Measurements from ENCODE around the gene YIPF6.
"Not testable (repeated sequence)": the region's sequence is repeated elsewhere in the genome, so short reads cannot be mapped to it uniquely, and the experiment has no call there.

YIPF6 gene, protein sequence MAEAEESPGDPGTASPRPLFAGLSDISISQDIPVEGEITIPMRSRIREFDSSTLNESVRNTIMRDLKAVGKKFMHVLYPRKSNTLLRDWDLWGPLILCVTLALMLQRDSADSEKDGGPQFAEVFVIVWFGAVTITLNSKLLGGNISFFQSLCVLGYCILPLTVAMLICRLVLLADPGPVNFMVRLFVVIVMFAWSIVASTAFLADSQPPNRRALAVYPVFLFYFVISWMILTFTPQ

DNA sequence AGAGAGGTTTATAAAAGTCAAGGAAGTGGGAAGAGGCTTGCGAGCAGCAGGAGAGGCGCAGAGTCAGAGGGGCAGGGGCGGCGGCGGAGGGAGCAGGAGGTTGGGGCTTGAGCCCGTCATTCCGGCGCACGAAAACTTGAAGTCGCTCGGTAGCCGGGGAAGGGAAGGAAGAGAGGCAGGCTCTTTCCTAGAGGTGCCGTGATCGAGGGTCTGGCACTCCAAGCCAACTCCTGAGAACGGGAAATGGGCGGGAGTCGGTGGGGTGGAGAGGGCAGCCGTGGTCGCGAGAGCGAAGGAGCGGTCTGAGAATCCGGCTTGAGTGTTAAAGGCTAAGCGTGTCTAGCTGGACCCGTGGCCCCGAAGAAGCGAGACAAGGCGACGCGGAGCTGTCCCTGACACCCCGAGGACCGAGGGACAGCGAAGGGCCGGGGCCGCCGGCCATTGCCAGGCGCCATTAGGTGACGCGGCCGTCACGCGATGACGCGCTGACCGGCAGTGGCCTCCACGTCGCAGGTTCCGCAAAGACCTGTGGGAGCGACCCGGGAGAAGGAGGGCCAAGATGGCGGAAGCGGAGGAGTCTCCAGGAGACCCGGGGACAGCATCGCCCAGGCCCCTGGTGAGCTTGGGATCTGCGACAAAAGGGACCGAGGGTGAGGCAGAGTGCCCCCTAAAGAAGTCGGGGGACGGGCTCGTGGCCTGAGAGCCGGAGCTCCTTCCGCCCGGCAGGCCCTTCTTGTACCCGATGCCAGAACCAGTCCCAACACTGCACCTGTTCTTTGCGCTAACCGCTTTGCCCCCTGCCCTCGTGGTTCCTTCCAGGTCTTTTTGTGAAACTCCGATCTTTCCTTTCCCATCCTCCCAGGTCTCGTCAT is at the start of gene YIPF6:
Gene YIPF6, plus strand, starts transcription at position 544 of the 872 bp plus-strand sequence. Its CDS starts 16 bp downstream, at position 560.
- DNase-seq (ENCODE audit: low read depth), result peak; percentile 26

DNA sequence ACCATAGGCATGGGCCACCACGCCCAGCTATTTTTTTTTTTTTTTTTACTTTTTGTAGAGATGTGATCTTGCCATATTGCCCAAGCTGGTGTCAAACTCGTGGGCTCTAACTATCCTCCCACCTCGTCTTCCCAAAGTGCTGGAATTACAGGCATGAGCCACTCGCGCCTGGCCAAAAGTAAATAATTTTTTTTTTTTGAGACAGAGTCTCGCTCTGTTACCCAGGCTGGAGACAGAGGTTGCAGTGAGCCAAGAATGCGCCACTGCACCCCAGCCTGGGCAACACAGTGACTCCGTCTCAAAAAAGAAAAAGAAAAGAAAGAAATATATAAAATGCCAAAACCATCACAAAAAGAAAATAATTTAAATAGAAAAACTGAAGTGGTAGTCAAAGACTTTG is 47.1 kb upstream of the YIPF6 start:
- DNase-seq (ENCODE audit: low read depth), result no peak

DNA sequence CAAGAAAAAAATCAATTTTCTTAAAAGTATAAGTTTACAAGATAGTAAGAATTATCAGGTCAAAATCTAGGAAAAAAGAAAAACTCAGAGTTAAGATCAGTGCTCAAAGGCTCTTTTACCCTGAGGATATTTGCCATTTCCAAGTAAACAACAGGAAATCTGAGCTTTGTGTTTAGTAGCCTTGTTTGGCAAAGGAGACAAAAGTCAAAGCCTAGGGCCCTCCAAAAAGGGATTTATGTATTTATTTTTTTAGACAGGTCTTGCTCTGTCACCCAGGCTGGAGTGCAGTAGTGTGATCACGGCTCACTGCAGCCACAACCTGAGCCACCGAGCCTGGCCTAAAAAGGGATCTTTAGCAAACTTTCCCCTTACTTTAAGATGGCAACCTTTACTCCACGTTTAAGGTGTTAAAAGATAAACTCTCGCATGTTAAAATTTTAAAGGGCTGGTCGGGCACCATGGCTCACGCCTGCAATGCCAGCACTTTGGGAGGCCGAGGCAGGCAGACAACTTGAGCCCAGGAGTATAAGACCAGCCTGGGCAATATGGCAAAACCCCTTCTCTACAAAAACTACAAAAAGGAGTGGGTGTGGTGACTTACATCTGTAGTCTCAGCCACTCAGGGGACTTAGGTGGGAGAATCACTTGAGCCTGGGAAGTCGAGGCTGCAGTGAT is 44.2 kb upstream of the YIPF6 start:
- DNase-seq (ENCODE audit: low read depth), result no peak

DNA sequence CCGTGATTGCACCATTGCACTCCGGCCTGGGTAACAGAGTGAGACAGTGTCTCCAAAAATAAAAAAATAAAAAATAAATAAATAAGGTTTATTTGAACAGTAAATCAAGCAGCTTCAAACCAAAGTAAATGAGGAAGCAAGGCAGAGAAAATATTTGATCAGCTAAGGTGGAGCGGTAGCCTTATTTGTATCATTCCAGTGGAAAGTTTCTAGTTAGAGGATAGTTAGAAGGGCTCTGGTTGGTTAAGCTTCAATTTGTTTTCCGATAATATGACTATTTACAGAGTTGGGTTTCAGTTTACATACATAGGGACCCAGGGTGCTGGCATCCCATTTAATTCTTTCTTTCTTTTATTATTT is 43.7 kb upstream of the YIPF6 start:
- no peak for DNase-seq (ENCODE audit: low read depth)

DNA sequence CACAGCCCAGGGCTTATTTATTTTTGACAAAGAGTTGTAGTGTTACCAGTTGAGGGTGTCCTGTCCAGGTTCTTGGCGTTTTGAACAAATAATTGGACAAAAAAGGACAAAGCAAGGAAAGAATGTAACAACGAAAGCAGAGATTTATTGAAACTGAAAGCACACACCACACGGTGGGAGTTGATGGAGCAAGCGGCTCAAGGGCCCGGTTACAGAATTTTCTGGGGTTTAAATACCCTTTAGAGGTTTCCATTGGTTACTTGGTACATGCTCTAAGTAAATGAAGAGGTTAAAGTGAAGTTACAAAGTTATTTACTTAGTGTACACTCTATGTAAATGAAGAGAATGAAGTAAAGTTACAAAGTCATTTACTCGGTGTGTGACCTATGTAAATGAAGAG is 37.8 kb upstream of the YIPF6 start:
- no peak for DNase-seq (ENCODE audit: low read depth)

DNA sequence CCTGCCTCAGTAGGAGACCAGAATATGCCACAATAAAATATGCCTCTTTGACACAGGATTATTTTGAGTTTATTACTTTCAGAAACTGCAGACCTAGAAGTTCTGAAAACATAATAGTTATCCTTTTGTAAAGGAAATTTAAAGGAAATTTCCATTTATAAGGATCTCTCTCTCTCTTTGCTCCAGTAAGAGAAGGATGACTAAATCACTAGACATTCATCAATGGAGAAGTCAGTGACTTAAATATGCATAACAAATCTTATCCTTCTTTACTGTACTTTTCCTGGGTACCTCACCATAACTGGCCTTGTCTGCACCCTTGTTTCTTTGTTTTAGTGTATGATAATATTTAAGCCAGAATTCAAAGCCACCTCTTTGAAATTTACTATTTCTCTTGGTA is 37.3 kb upstream of the YIPF6 start:
- DNase-seq (ENCODE audit: low read depth), result no peak

DNA sequence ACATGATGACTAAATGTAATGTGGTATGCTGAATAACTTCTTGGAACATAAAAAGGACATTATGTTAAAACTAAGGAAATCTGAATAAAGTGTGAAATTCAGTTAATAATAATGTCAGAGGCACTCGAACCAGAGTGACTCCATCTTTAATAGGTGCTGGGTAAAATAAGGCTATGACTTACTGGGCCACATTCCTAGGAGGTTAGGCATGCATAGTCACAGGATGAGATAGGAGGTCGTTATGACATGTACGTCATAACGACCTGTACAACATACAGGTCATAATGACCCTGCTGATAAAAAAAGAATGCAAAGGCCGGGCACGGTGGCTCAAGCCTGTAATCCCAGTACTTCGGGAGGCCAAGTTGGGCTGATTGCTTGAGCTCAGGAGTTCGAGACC is 36.7 kb upstream of the YIPF6 start:
- no peak for DNase-seq (ENCODE audit: low read depth)

DNA sequence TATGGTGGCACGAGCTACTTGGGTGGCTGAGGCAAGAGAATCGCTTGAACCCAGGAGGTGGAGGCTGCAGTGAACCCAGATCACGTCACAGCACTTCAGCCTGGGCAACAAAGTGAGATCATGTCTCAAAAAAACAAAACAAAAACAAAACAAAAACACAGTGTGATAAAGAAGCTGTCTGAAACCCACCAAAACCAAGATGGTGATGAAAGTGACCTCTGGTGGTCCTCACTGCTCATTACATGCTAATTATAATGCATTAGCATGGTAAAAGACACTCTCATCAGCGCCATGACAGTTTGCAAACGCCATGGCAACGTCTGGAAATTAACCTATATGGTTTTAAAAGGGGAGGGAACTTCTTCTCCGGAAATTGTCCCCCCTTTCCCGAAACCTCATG is 36.2 kb upstream of the YIPF6 start:
- DNase-seq (ENCODE audit: low read depth), result no peak

DNA sequence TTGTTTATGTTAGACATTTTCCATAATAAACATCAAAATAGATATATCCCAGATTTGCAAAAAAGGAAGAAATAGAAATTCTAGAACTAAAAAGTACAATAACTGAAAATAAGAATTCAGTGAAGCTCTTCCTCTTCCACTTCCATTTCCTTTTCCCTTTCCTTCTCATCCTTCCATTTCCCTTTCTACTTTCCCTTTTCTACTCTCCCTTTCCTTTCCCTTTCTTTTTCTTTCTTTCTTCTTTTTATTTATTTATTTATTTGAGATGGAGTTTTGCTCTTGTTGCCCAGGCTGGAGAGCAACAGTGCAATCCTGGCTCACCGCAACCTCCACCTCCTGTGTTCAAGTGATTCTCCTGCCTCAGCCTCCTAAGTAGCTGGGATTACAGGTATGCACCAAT is 35.0 kb upstream of the YIPF6 start:
- DNase-seq (ENCODE audit: low read depth), result no peak

DNA sequence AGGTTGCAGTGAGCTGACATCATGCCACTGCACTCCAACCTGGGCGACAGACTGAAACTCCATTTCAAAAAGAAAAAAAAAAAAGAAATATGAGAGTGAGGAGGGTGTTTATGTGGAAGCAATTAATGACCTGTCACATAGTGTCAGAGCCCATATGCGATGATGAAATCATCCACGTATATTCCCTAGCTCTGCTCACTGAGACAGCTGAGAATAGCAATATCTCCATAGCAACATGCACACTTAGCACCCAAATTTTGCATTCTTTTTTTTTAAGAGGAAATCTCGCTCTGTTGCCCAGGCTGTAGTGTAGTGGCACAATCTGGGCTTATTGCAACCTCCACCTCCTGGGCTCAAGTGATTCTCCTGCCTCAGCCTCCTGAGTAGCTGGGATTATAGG is 34.1 kb upstream of the YIPF6 start:
- DNase-seq (ENCODE audit: low read depth), result no peak

DNA sequence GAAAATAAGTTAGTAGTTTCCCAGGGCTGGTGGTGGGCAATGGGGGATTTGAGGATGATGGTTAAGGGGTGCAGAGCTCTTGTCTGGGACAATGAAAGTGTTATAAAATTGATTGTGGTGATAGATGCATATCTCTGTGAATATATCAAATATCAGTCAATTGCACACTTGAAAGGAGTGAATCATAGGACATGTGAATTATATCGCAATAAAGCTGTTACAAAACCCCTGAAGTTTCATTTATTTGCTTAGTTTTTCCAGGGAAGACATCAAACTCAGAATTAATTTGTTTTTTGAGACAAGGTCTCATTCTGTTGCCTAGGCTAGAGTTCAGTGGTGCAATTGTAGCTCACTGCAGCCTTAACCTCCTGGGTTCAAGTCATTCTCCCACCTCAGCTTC is 17.9 kb upstream of the YIPF6 start:
- no peak for DNase-seq (ENCODE audit: low read depth)

DNA sequence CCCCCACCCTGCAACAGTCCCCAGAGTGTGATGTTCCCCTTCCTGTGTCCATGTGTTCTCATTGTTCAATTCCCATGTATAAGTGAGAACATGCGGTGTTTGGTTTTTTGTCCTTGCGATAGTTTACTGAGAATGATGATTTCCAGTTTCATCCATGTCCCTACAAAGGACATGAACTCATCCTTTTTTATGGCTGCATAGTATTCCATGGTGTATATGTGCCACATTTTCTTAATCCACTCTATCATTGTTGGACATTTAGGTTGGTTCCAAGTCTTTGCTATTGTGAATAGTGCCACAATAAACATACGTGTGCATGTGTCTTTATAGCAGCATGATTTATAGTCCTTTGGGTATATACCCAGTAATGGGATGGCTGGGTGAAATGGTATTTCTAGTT is 12.7 kb upstream of the YIPF6 start:
- DNase-seq (ENCODE audit: low read depth), result not testable (repeated sequence)

DNA sequence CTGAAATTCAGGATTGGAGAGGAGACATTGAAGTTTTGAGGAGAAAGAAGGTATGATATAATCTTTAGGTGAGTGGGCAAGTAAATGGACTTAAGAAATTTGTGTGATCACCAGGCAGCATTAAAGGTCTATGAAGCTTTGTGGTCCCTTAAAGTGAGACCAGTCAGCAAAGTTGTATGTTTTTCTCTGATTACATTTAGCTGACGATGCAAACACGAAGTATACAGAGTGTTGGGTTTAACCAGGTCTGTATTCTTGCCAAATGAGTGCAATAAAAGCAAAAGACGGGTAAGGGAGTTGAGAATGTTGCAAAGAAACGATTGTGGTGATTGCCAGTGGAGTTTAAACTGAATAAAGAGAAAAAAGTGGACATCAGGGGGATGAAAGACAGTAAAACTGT is 11.6 kb upstream of the YIPF6 start:
- DNase-seq (ENCODE audit: low read depth), result no peak

DNA sequence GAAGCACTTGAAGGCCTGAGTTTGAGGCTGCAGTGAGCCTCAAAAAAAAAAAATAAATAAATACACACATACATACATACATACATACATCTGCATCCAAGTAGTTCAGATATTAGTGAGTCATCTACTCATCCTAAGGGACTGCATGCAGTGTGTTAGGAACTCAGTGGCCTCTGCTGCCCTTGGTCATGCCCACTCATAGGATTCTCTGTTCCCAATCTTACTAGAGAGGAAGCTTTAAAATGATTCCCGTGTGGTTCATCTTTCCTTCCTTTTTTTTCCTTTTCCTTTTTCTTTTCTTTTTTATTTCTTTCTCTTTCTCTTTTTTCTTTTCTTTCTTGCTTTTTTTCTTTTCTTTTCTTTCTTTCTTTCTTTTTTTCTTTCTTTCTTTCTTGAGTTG is 10.9 kb upstream of the YIPF6 start:
- DNase-seq (ENCODE audit: low read depth), result no peak

DNA sequence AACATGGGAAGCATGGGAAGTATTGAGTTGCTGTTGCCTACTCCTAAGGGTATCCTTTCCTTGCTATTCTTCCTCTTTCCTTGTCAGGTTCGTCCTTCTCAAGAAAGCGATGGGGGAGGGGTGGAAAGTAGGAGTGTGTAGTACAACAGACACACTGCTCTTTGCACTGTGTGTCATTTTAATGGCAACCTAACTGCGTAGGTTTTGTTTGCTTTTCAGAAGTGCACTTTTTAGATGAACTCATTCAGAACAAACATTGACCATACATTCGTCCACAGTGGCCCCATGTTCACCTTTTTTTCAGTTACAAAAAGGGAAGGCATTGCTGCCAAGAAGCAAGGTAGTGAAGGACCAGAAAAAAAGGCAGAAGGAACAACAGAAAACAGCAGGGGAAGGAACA is 10.2 kb upstream of the YIPF6 start:
- no peak for DNase-seq (ENCODE audit: low read depth)

DNA sequence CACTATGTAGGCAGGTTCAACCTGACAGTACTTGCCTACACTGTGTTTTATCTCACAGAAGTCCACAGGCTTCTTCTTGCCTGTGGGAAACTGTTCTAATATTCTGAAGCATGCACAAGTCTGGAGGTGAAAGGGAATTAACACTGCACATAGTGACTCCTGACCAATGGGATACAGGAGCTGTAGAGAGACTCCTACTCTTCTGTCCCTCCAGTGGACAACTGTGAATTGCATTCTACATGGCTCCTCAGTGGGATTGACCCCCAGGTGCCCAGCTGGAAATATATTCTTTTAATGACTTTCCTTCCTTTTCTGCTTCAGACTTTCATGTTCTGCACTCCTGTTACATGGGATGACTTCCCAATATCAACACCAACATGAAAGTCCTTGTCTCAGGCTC is 8.2 kb upstream of the YIPF6 start:
- no peak for DNase-seq (ENCODE audit: low read depth)

DNA sequence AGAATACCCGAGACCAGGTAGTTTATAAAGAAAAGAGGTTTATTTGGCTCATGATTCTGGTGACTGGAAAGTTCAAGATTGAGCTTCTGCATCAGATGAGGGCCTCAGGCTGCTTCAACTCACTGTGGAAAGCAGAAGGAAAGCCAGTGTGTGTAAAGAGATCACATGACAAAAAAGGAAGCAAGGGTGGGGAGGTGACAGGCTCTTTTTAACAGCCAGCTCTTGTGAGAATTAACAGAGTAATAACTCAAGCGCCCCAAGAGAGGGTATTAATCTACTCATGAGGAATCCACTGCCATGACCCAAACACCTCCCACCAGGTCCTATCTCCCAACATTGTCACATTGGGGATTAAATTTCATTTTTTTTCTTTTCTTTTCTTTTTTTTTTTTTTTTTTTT is 6.3 kb upstream of the YIPF6 start:
- no peak for DNase-seq (ENCODE audit: low read depth)

DNA sequence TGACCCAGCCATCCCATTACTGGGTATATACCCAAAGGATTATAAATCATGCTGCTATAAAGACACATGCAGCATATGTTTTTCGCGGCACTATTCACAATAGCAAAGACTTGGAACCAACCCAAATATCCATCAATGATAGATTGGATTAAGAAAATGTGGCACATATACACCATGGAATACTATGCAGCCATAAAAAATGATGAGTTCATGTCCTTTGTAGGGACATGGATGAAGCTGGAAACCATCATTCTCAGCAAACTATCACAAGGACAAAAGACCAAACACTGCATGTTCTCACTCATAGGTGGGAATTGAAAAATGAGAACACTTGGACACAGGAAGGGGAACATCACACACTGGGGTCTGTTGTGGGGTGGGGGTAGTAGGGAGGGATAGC is 5.1 kb upstream of the YIPF6 start:
- not testable (repeated sequence) for DNase-seq (ENCODE audit: low read depth)

DNA sequence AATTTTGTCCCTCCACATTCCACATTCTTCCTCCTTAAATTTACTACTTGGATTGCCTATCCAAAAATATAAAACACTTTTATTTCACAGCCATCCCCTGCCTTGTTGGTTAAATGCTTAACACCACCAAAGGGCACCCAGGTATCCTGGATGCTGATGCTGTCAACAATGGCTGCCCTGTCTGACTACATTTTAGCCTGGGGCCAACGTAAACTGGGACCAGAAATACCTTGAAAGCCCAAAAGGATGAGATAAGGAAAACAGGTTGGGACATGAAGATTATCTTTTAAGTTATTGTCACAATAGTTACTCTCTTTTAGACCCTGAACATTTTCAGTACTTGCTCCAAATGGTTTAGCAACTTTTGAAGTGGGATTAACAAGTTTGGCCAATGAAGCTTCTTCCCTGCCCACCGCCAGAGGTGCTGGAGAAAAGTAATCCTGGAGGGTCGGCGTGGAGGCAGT is 775 bp upstream of the YIPF6 start:
- no peak for DNase-seq (ENCODE audit: low read depth)

DNA sequence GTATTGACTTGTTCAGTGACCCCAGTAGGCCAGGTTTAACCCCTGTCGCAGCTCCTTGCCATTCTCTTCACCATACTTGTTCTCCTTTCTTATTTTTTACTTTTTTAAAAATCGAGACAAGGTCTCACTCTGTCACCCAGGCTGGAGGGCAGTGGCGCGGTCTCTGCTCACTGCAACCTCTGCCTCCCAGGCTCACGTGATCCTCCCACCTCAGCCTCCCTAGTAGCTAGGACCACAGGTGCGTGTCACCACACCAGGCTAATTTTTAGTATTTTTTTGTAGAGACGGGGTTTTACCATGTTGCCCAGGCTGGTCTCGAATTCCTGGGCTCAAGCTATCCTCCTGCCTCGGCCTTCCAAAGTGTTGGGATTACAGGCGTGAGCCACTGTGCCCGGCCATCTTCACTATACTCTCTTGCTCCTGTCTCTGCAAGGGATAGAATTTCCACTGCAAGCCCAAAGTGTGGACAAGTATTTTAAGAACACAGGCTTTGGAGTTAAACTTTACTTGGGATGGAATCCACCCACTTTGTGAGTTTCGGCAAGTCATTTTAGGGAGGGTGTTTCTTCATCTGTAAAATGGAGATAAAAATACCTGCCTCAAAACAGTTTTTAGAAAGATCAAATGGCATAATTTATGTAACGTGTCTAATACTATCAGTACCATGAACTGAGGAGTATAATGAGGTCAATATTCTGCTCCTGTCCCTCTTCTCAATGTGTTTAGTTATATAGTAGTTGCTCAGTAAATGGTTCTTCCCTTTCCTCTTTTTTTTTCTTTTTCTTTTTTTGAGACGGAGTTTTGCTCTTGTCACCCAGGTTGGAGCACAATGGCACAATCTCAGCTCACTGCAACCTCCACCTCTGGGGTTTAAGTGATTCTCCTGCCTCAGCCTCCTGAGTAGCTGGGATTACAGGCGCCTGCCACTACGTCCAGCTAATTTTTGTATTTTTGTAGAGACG is 973 bp downstream of the YIPF6 start:
- DNase-seq (ENCODE audit: low read depth), result no peak

DNA sequence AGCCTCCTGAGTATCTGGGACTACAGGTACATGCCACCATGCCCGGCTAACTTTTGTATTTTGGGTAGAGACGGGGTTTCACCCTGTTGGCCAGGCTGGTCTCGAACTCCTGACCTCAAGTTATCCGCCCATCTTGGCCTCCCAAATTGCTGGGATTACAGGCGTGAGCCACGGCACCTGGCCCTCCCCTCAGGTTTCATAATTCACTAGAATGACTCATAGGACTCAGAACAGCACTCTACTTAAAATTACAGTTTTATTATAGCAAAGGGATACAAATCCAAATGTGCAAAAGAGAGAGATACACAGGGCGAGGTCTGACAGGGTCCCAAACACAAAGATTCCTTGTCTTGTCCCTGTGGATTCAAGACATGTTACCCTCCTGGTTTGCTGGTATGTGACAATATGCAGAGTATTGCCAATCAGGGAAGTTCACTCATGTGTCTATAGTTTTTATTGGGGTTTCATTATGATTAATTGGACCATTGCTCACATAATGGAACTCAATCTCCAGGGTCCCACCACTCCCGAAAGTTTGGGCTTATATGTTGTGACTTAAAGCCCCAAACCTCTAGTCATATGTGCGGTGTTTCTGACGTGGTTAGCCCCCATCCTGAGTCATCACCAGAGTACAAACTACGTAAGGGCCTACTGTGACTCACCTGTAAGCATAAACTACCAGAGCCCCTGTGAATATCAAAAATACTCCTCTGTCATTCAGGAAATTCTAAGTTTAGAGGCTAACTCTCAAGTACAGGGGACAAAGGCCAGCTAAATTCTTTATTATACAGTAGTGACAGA is 5.2 kb downstream of the YIPF6 start:
- DNase-seq (ENCODE audit: low read depth), result no peak
